ENCODE data around the gene SLC35F1. TPM values are rescaled to one million over a fixed set of nuclear protein-coding genes. Genes with fewer than 3 reads are reported as not detected.

Gene SLC35F1
- total and polyA plus RNA-seq, 9 of the 15 experiments (the other 6 are each of a cell fraction or from before 2014, with no cell fraction given) = 0.03 to 0.06 TPM; not detected in 7

DNA sequence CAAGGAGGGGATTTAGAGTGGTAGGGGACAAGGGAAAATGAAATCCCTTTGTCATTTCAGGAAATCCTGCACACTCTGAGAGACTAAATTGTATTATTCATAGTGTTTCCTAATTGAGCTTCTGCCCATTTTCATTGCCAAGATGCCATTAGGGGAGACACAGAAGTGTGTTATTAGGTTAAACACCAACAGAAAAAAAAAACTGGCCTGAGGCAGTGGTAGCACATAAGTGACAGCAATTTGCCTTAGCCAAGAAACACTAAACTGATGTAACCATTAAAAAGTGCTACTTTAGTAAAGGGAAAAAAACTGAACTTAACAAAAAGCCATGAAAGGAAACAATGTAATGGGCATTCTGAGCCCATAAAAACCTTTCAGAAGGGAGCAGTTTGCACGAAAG is 370.6 kb downstream of the SLC35F1 start:
- ChIA-PET CTCF (ENCODE audit: low intra/inter-chr PET ratio) (no interaction called here), POLR2A (no interaction called here)
- 0% methylated on average over 1 of the region's 1 CpG for WGBS (ENCODE audit: insufficient coverage, low coverage, missing lambda C conversion rate)
- in situ Hi-C loops (cut with MboI) = no loop called here
- Histone ChIP-seq H2AFZ (ENCODE audit: low read depth, low read length) (no peak overlapping the region), H3K79me2 (ENCODE audit: control insufficient read depth, insufficient read depth, low read length) (no peaks in the 10 kb centered on the region), H3K9me1 (ENCODE audit: control insufficient read depth, insufficient read depth, low read length) (no peaks in the 10 kb centered on the region), H3K4me2 (ENCODE audit: insufficient read depth, low read length) (no peak overlapping the region), H3K27me3 (ENCODE audit: control insufficient read depth in 2 of 2, insufficient read depth in 2 of 2, low read length in 2 of 2) (peaks cover 0 to 3% of the 10 kb centered on the region in 2 experiments; a peak in 2 of 5 replicates), H3K4me1 (replicated peaks in 1 of 2; ENCODE audit: control insufficient read depth in 2 of 2, insufficient read depth in 2 of 2, low read length in 2 of 2) (no peaks in the 10 kb centered on the region), H3K9me3 (replicated peaks; ENCODE audit: control insufficient read depth, insufficient read depth, low read depth, low read length) (no peaks in the 10 kb centered on the region), H3K9ac (ENCODE audit: insufficient read depth in 1 of 2, low read depth in 2 of 2, low read length in 2 of 2) (no peak overlapping the region), H3K4me3 (no peak overlapping the region), H4K20me1 (replicated peaks; ENCODE audit: control insufficient read depth, insufficient read depth, low read length) (no peaks in the 10 kb centered on the region), H3K36me3 (ENCODE audit: control insufficient read depth, insufficient read depth, low read length) (no peaks in the 10 kb centered on the region), H3K27ac (ENCODE audit: extremely low read depth, low read depth, low read length) (no peak overlapping the region)
- DNase-seq (ENCODE audit: extremely low read depth in 1 of 4, low spot score in 3 of 4) (no peak), FAIRE-seq (no peak), ATAC-seq (no peak)
- no peak for TF ChIP-seq DDX20 (tag; IDR thresholded peaks at IDR 0.05; ENCODE audit: low read depth)
- no peak for TF ChIP-seq RFX5 (IDR thresholded peaks at IDR 0.05; ENCODE audit: low read depth, low read length)
- no peak for TF ChIP-seq KLF13 (tag; IDR thresholded peaks at IDR 0.05; ENCODE audit: borderline replicate concordance, low read depth)
- TF ChIP-seq RNF2 (IDR thresholded peaks at IDR 0.05) = no peak
- TF ChIP-seq STAG1 (CRISPR knock-in tag; IDR thresholded peaks at IDR 0.05; ENCODE audit: borderline replicate concordance) = no peak
- TF ChIP-seq RBM17 (IDR thresholded peaks at IDR 0.05; ENCODE audit: borderline replicate concordance, low read depth, low read length) = no peak
- no peak for TF ChIP-seq ARHGAP35 (IDR thresholded peaks at IDR 0.05; ENCODE audit: partially characterized antibody)
- no peak for TF ChIP-seq USF1 (CRISPR knock-in tag; IDR thresholded peaks at IDR 0.05)
- no peak for TF ChIP-seq U2AF1 (optimal IDR thresholded peaks at IDR 0.05; ENCODE audit: low read depth, low read length)
- intact Hi-C loops (cut with micrococcal nuclease) = no loop called here
- BruUV-seq (replicated peaks) = no TSS peak
